Measurements from ENCODE around the gene TP53RK.
"Not testable (repeated sequence)": the region's sequence is repeated elsewhere in the genome, so short reads cannot be mapped to it uniquely, and the experiment has no call there.

Gene TP53RK

DNA sequence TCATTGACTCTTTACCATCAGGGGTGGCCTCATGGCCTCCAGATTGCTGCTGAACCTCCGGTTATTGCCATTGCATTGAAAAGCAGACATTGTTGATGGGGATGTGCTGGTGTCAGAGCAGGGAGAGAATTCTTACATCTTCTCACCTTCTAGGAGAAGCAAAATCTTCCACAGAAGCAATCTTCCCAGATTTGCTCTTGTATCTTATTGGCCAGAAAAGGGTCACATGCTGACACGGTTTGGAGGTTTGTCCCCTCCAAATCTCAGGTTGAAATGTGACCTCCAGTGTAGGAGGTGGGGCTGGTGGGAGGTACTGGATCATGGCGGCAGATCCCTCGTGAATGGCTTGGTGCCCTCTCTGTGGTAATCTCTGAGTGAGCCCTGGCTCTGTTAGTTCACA, 10.7 kb downstream of the TP53RK start:
- H3K27me3 ChIP-seq (ENCODE audit: insufficient read depth, poor library complexity, severe bottlenecking), result no peaks in the 10 kb centered on the region
- no peak for DNase-seq (ENCODE audit: low read depth in 1 of 2, low spot score in 1 of 2)
- H3K4me3 ChIP-seq (replicated peaks; ENCODE audit: insufficient read depth, low read length), result no peak overlapping the region
- TF ChIP-seq, protein P1, sequence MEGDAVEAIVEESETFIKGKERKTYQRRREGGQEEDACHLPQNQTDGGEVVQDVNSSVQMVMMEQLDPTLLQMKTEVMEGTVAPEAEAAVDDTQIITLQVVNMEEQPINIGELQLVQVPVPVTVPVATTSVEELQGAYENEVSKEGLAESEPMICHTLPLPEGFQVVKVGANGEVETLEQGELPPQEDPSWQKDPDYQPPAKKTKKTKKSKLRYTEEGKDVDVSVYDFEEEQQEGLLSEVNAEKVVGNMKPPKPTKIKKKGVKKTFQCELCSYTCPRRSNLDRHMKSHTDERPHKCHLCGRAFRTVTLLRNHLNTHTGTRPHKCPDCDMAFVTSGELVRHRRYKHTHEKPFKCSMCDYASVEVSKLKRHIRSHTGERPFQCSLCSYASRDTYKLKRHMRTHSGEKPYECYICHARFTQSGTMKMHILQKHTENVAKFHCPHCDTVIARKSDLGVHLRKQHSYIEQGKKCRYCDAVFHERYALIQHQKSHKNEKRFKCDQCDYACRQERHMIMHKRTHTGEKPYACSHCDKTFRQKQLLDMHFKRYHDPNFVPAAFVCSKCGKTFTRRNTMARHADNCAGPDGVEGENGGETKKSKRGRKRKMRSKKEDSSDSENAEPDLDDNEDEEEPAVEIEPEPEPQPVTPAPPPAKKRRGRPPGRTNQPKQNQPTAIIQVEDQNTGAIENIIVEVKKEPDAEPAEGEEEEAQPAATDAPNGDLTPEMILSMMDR (IDR thresholded peaks at IDR 0.05; ENCODE audit: insufficient read depth, low read length), result no peak
- no peak for TF ChIP-seq POLR2AphosphoS5 (IDR thresholded peaks at IDR 0.05; ENCODE audit: low read depth)
- no peak for TF ChIP-seq SPI1 (IDR thresholded peaks at IDR 0.05; ENCODE audit: borderline replicate concordance, low read depth)
- TF ChIP-seq GABPA (IDR thresholded peaks at IDR 0.05; ENCODE audit: low read depth), result no peak
- TF ChIP-seq, protein P2, sequence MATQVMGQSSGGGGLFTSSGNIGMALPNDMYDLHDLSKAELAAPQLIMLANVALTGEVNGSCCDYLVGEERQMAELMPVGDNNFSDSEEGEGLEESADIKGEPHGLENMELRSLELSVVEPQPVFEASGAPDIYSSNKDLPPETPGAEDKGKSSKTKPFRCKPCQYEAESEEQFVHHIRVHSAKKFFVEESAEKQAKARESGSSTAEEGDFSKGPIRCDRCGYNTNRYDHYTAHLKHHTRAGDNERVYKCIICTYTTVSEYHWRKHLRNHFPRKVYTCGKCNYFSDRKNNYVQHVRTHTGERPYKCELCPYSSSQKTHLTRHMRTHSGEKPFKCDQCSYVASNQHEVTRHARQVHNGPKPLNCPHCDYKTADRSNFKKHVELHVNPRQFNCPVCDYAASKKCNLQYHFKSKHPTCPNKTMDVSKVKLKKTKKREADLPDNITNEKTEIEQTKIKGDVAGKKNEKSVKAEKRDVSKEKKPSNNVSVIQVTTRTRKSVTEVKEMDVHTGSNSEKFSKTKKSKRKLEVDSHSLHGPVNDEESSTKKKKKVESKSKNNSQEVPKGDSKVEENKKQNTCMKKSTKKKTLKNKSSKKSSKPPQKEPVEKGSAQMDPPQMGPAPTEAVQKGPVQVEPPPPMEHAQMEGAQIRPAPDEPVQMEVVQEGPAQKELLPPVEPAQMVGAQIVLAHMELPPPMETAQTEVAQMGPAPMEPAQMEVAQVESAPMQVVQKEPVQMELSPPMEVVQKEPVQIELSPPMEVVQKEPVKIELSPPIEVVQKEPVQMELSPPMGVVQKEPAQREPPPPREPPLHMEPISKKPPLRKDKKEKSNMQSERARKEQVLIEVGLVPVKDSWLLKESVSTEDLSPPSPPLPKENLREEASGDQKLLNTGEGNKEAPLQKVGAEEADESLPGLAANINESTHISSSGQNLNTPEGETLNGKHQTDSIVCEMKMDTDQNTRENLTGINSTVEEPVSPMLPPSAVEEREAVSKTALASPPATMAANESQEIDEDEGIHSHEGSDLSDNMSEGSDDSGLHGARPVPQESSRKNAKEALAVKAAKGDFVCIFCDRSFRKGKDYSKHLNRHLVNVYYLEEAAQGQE (IDR thresholded peaks at IDR 0.05; ENCODE audit: insufficient replicate concordance, low read depth), result no peak
- H3K27ac ChIP-seq (replicated peaks), result no peak overlapping the region

DNA sequence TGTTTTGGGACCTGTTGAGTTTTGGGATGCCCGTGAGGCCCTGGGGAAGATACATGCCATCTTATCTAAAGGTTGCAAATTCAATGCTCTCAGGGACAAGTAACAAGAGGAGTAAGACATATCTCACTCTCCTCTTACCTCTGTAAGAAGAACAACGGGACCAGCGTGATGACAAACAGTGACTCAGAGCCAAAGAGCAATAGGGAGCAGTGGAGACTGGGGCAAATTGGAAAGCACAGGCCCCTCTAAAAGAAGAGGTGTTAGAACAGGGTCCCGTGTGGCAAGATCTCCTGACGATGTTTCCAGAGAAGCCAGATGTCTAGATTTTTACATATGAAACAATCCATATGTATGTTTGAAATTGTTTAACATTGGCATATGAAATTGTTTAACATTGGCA, 11.6 kb downstream of the TP53RK start:
- TF ChIP-seq, protein P1 (IDR thresholded peaks at IDR 0.05; ENCODE audit: insufficient read depth, low read length), result no peak
- TF ChIP-seq GABPA (IDR thresholded peaks at IDR 0.05; ENCODE audit: low read depth) (no peak), SPI1 (IDR thresholded peaks at IDR 0.05; ENCODE audit: borderline replicate concordance, low read depth) (no peak), POLR2AphosphoS5 (IDR thresholded peaks at IDR 0.05; ENCODE audit: low read depth) (no peak)
- TF ChIP-seq, protein P2 (IDR thresholded peaks at IDR 0.05; ENCODE audit: insufficient replicate concordance, low read depth), result no peak
- Histone ChIP-seq H3K4me3 (replicated peaks; ENCODE audit: insufficient read depth, low read length) (no peak overlapping the region), H3K27ac (replicated peaks) (no peak overlapping the region), H3K27me3 (ENCODE audit: insufficient read depth, poor library complexity, severe bottlenecking) (no peaks in the 10 kb centered on the region)
- no peak for DNase-seq (ENCODE audit: low read depth in 1 of 2, low spot score in 1 of 2)

DNA sequence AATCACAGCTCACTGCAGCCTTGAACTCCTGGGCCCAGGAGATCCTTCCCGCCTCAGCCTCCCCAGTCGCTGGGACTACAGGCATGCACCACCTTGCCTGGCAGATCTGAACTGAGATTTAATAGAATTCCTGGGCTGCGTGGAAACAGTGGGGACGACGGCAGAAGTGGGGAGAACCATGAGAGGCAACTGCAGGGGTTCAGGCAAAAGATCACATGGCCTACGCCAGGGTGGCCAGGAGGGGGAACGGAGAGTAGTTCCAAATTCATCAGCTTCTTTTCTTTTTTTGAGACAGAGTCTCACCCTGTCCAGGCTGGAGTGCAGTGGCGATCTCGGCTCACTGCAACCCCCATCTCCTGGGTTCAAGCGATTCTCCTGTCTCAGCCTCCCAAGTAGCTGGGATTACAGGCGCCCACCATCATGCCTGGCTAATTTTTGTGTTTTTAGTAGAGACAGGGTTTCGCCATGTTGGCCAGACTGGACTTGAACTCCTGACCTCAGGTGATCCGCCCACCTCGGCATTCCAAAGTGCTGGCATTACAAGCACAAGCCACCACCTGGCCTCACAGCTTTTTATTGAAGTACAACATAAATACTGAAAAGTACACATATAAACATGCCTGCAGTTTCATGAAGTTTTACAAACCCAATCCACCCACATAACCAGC, 12.5 kb downstream of the TP53RK start:
- not testable (repeated sequence) for DNase-seq (ENCODE audit: low read depth in 1 of 2, low spot score in 1 of 2); H3K4me3 ChIP-seq (replicated peaks; ENCODE audit: insufficient read depth, low read length); H3K27me3 ChIP-seq (ENCODE audit: insufficient read depth, poor library complexity, severe bottlenecking); H3K27ac ChIP-seq (replicated peaks)

DNA sequence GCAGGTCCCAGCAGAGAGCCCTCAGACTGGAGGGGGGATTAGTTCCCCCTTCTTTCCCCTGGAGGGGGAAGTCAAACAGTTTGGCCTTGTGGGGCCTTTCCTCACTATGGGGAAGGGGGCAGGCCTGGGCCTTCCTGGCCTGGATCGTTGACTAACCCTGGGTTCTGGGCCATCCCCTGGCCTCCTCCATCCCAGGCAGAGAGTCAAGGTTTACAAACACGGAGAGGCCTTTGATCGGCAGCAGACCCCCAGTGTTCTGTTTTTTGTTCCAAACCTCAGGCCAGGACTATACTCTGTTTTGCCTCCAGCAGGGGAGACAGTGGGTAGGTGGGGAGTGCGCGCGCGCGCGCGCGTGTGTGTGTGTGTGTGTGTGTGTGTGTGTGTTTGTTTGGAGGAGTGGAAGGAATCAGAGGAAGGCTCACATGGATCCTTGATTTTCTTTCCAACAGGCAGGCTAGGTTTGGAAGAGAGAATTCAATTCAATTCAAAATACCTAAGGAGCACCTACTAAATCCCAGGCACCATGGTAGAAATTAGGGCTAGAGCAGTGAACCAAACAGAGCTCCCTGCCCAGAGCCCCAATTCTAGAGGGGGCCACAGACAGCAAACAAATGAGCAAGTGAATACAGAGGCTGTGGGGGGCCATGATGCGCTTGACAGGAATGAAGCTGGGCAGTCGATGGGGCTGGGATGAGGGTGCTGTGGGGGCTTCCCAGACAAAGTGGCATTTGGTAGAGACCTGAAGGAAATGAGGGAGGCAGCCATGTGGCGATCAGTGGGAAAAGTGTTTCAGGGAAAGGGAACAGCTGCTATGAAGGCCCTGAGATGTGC, 14.8 kb downstream of the TP53RK start:
- TF ChIP-seq, protein P2 (IDR thresholded peaks at IDR 0.05; ENCODE audit: insufficient replicate concordance, low read depth), result no peak
- TF ChIP-seq, protein P1 (IDR thresholded peaks at IDR 0.05; ENCODE audit: insufficient read depth, low read length), result no peak
- TF ChIP-seq GABPA (IDR thresholded peaks at IDR 0.05; ENCODE audit: low read depth) (no peak), POLR2AphosphoS5 (IDR thresholded peaks at IDR 0.05; ENCODE audit: low read depth) (no peak), SPI1 (IDR thresholded peaks at IDR 0.05; ENCODE audit: borderline replicate concordance, low read depth) (no peak)
- no peak overlapping the region for H3K4me3 ChIP-seq (replicated peaks; ENCODE audit: insufficient read depth, low read length)
- H3K27me3 ChIP-seq (ENCODE audit: insufficient read depth, poor library complexity, severe bottlenecking), result no peaks in the 10 kb centered on the region
- no peak overlapping the region for H3K27ac ChIP-seq (replicated peaks)
- no peak for DNase-seq (ENCODE audit: low read depth in 1 of 2, low spot score in 1 of 2)
